ENCODE data around the gene ZDHHC16. TPM values are rescaled to one million over a fixed set of nuclear protein-coding genes. Genes with fewer than 3 reads are reported as not detected.

The ZDHHC16 gene
- total and polyA plus RNA-seq, 10 donors: 14.0 to 26.1 (median 24.9) TPM

DNA sequence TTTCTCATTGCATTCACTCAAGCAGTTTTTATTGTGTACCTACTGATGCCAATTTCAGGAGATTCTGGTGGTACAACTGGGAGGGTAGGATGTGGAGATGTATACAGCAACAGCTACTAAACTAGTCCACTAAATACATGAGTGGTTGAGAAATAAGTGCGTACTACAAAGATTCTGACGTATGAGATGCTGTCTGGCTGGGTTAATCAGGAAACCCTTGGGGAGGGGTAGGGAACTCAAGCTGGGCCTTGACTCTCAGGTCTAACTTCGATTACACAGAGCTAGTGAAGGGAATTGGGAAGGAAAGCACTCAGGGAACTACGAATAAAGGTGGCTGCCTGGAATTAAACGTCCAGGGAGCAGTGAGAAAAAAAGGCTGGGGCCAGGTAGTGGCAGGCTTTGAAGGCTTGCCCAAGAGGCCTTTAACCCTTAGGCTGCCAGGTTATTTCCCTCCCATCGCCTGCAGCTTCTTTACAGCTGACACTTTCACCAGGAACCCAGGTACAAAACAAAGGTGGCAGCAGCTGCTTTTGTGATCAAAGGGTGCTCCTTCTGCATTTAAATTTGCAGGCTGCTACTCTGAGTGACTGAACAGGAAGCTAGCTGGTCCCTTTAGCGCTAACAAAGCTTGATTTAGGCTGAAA lies 49.0 kb downstream of the ZDHHC16 start:
- H3K36me3 ChIP-seq: peaks cover 0 to 18% (median 0%) of the 10 kb centered on the region in 6 donors
- H3K9me3 ChIP-seq: no peaks in the 10 kb centered on the region
- peaks cover 0 to 10% (median 0%) of the 10 kb centered on the region in 7 donors for H3K27me3 ChIP-seq (replicated peaks in 1 of 7)
- no peak overlapping the region for H3K4me3 ChIP-seq
- 46 to 56% (median 48%) methylated on average over 7 of the region's 7 CpGs for WGBS, 5 donors
- no peak for DNase-seq
- no peak for TF ChIP-seq CTCF (IDR thresholded peaks at IDR 0.05 in 8 of 11, conservative IDR thresholded peaks at IDR 0.05 in 3 of 11)
- no peak for TF ChIP-seq POLR2AphosphoS5 (IDR thresholded peaks at IDR 0.05)
- TF ChIP-seq POLR2A (IDR thresholded peaks at IDR 0.05): no peak
- peak overlapping the region in 3 of 8 donors; percentile 4 to 31 (median 30) for H3K27ac ChIP-seq
- intact Hi-C loops (cut with DNase I; ENCODE audit: low total_unique reads): no loop called here
- H3K4me1 ChIP-seq: peaks cover 15 to 81% (median 56%) of the 10 kb centered on the region in 6 donors

DNA sequence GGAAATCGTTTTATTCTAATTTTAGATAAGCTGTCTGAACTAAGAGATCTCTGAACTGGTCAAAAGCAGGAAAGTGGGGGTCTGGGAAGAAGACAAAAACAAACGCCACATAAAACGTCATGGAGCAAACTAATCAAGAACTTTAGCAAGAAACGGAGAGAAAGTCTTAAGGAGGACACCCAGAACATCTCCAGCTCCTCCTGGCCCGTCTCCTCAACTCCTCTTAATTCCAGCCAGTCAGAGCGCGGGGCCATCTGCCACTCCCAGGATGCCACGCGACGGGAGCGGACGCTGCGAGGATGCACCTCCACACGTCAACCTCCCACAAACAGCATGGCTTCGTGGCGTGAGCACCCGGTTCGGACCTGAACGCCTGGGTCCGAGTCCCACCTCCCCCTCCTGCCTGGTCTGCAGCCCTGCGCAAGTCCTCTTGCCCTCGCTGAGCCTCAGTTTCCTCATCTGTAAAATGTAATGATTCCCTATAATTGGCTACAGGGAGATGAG lies 51.6 kb downstream of the ZDHHC16 start:
- H3K9me3 ChIP-seq: no peaks in the 10 kb centered on the region
- peak; percentile 93 for DNase-seq
- WGBS, 5 donors: 0 to 1% (median 0%) methylated on average over 21 to 22 of the region's 22 CpGs
- H3K36me3 ChIP-seq: peaks cover 0 to 11% (median 0%) of the 10 kb centered on the region in 6 donors
- H3K4me1 ChIP-seq: peaks cover 15 to 81% (median 52%) of the 10 kb centered on the region in 6 donors
- peak overlapping the region; percentile 88 to 98 (median 94) for H3K27ac ChIP-seq
- peaks cover 0 to 23% (median 0%) of the 10 kb centered on the region in 7 donors for H3K27me3 ChIP-seq (replicated peaks in 1 of 7)
- H3K4me3 ChIP-seq: peak overlapping the region; percentile 79 to 99 (median 96)
- intact Hi-C loops (cut with DNase I; ENCODE audit: low total_unique reads): no loop called here
- TF ChIP-seq POLR2AphosphoS5 (IDR thresholded peaks at IDR 0.05) (peak; percentile 34 to 76 (median 72)), POLR2A (IDR thresholded peaks at IDR 0.05) (no peak)

DNA sequence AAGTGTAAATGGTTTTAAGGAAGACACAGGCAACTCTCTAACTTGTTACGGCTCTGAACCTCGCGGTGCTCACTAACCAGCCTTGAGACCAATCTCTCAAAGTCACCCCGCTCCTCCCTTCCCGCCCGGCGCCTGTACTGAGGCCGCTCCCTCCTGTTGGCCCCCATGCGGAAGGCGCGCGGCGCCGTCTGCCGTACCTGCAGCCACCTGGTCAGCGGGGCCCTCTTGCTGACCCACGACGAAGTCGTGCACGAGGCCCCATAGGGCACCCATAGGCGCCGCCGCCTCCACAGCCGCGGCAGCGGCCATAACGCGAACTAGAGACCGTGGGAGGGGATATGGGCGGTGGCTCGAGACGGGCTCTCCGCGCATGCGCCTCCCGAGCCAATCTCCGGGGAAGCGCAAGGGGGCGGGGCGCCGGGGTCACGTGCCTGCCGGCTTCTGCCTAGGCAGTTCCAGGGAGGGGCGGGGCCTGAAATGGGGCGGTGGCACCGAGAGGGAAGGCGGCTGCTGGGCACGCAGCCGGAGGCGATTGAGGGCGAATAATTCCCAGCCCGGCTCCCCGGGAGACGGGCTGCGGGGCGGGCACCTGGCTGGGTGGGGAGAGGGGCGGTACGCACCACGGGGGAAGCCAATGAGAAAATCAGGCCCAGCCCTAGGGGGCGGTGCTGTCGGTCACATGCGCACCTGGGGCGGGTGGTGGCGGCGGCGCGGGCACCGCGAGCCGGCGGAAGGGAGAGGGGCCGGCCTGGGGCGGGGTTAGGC lies 52.3 kb downstream of the ZDHHC16 start, which contains the start of gene MMS19:
Gene MMS19, minus strand, starts transcription at position 347 of the 765 bp plus-strand sequence. Its CDS starts 38 bp downstream, at position 309.
- DNase-seq: peak; percentile 100
- Histone ChIP-seq H3K4me3 (peak within 1 kb of the TSS; percentile 79 to 99 (median 96)), H3K9me3 (no peaks in the 10 kb centered on the region), H3K4me1 (peaks cover 15 to 78% (median 52%) of the 10 kb centered on the region in 6 donors), H3K27ac (peak within 1 kb of the TSS; percentile 88 to 98 (median 94)), H3K27me3 (replicated peaks in 1 of 7) (peaks cover 0 to 23% (median 0%) of the 10 kb centered on the region in 7 donors), H3K36me3 (peaks cover 0 to 5% (median 0%) of the 10 kb centered on the region in 6 donors)
- 0 to 1% (median 0%) methylated on average over 24 to 73 of the region's 73 CpGs for WGBS, 5 donors
- TF ChIP-seq CTCF (IDR thresholded peaks at IDR 0.05 in 8 of 11, conservative IDR thresholded peaks at IDR 0.05 in 3 of 11): peak in 7 of 11 experiments; percentile 11 to 52 (median 25)
- TF ChIP-seq POLR2A (IDR thresholded peaks at IDR 0.05): peak in 2 of 3 donors; percentile 45 to 52
- peak; percentile 66 to 88 (median 83) for TF ChIP-seq POLR2AphosphoS5 (IDR thresholded peaks at IDR 0.05)
- intact Hi-C loops (cut with DNase I; ENCODE audit: low total_unique reads): no loop called here

DNA sequence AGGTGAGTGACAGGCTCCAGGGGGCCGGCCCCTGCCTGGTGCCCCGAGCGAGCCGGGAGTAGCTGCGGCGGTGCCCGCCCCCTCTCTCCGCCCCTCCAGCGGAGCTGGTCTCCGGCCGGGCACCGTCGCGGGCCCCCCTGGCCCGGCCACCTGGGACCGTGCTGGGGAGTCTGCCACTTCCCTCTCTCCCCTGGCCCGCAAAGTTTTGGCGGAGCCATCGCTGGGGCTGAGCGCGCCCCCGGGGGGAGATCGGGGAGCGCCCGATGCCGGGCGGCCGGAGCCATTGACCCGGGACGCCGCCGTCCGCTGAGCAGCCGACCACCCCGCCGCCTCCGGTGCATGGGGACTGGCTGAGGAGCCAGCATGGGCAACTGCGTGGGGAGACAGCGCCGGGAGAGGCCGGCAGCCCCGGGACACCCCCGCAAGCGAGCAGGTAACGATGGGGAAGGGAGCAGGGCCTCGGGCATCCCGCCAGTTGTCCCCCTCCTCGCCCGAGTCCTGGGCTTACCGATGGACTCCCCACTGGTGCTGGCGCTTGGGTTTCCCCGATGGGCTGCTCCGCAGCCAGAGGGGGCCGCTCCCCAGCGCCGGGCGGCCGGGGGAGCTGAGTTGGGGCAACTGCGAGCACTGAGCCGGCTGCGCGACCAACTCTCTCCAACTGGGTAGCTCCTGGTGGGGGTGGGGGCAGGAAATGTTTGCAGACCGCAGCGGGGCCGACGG lies 53.0 kb downstream of the ZDHHC16 start, which contains the start of gene UBTD1:
Gene UBTD1, plus strand, starts transcription at position 84 of the 720 bp plus-strand sequence. Its CDS starts 280 bp downstream, at position 364.
- Histone ChIP-seq H3K27me3 (replicated peaks in 1 of 7) (peaks cover 0 to 23% (median 0%) of the 10 kb centered on the region in 7 donors), H3K9me3 (no peaks in the 10 kb centered on the region), H3K36me3 (no peaks in the 10 kb centered on the region), H3K4me3 (peak within 1 kb of the TSS; percentile 79 to 99 (median 96)), H3K27ac (peak within 1 kb of the TSS; percentile 88 to 98 (median 94)), H3K4me1 (peaks cover 15 to 77% (median 51%) of the 10 kb centered on the region in 6 donors)
- no peak for DNase-seq
- intact Hi-C loops (cut with DNase I; ENCODE audit: low total_unique reads): no loop called here
- TF ChIP-seq CTCF (IDR thresholded peaks at IDR 0.05 in 8 of 11, conservative IDR thresholded peaks at IDR 0.05 in 3 of 11) (no peak), POLR2AphosphoS5 (IDR thresholded peaks at IDR 0.05) (no peak), POLR2A (IDR thresholded peaks at IDR 0.05) (no peak)
- 0 to 1% (median 0%) methylated on average over 12 to 66 of the region's 66 CpGs for WGBS, 5 donors

All from spleen (tissue), 11 donors.